HepG2 (cell line): ENCODE measurements around the gene CMTM5. TPM values are rescaled to one million over a fixed set of nuclear protein-coding genes. Genes with fewer than 3 reads are reported as not detected.
"Not testable (repeated sequence)": the region's sequence is repeated elsewhere in the genome, so short reads cannot be mapped to it uniquely, and the experiment has no call there.

Experiments used
- ATAC-seq: fragments of 200-7000 bp; cut with Tn5 transposase; 3 replicates; pipeline ENCODE4 v1.9.1; 2020; ENCODE audit warnings: mild to moderate bottlenecking, moderate library complexity
- BruUV-seq: library from RNA; stranded (reverse); fragments of 400-500 nt; replicated peaks from 2 replicates; lab custom pipeline; 2021; lab: Mats Ljungman, UMichigan
- CTCF ChIA-PET: fragments of 300-600 bp; formaldehyde crosslinking; extraction: SDS; loops from one replicate; lab custom pipeline; 2021; ENCODE audit warnings: low total read pairs, inconsistent platforms, low intra/inter-chr PET ratio; lab: Yijun Ruan, JAX
- POLR2A ChIA-PET: fragments of 350-600 bp; sonication (Branson Sonifier 250); formaldehyde crosslinking; loops from one replicate; lab custom pipeline; 2020; ENCODE audit warnings: antibody characterized with exemption, inconsistent platforms; lab: Yijun Ruan, JAX
- DNase-seq: peaks from one replicate; pipeline ENCODE4 v3.0.0-alpha.2; 2015; ENCODE audit warnings: low spot score
- FAIRE-seq: peaks from 3 replicates; lab custom pipeline; 2011; peaks lifted over from hg19 to GRCh38; lab: Jason Lieb, UNC
- H2AFZ ChIP-seq: one replicate; pipeline ENCODE4 v1.6.1; 2011; ENCODE audit warnings: low read length, inconsistent platforms
- H3K27ac ChIP-seq: fragments of 300-600 bp; 3 replicates; pipeline ENCODE4 v1.8.0; 2011; ENCODE audit warnings: mixed run types, mild to moderate bottlenecking, mixed read lengths, low read length, inconsistent platforms; ENCODE audit not compliant: insufficient read depth; ENCODE audit errors: extremely low read length
- H3K27me3 ChIP-seq, 2 experiments: fragments of 200-600 bp in 1 of 2; 2 replicates in 1 of 2; 3 replicates in 1 of 2; pipeline versions ENCODE4 v1.6.0 to v1.8.0; 2011; ENCODE audit warnings: low read length in 2 of 2, mild to moderate bottlenecking in 2 of 2, moderate library complexity in 2 of 2, inconsistent platforms in 1 of 2; ENCODE audit not compliant: insufficient read depth in 2 of 2, control insufficient read depth in 1 of 2
- H3K36me3 ChIP-seq, 2 experiments: fragments of 200-600 bp in 1 of 2; replicated peaks in 1 of 2; 2 replicates in 1 of 2; 3 replicates in 1 of 2; pipeline versions ENCODE4 v1.5.1 to v1.8.0; 2011; ENCODE audit warnings: low read length in 2 of 2, inconsistent platforms in 1 of 2; ENCODE audit not compliant: insufficient read depth in 2 of 2, control insufficient read depth in 1 of 2
- H3K4me1 ChIP-seq: 2 replicates; pipeline ENCODE4 v1.5.1; 2012; ENCODE audit warnings: low read length, inconsistent platforms; ENCODE audit not compliant: insufficient read depth
- H3K4me2 ChIP-seq: 2 replicates; pipeline ENCODE4 v1.6.0; 2011; ENCODE audit warnings: low read depth, low read length, inconsistent platforms
- H3K4me3 ChIP-seq, 3 experiments: fragments of 200-600 bp in 1 of 3; sonication (generic), shearing (Covaris generic) in 1 of 3; replicated peaks in 1 of 3; 2 replicates each; pipeline ENCODE4 v1.5.1; 2011 to 2016; ENCODE audit warnings: low read length in 3 of 3, inconsistent platforms in 2 of 3, low read depth in 2 of 3, mild to moderate bottlenecking in 2 of 3, control low read depth in 1 of 3, mixed read lengths in 1 of 3; ENCODE audit not compliant: insufficient read depth in 1 of 3
- H3K79me2 ChIP-seq: one replicate; pipeline ENCODE4 v1.6.1; 2011; ENCODE audit warnings: low read length, inconsistent platforms; ENCODE audit not compliant: insufficient read depth
- H3K9ac ChIP-seq: 2 replicates; pipeline ENCODE4 v1.6.0; 2011; ENCODE audit warnings: mild to moderate bottlenecking, low read depth, low read length, inconsistent platforms; ENCODE audit not compliant: insufficient read depth
- H3K9me3 ChIP-seq: 2 replicates; pipeline ENCODE4 v1.5.1; 2012; ENCODE audit warnings: mild to moderate bottlenecking, low read length
- H4K20me1 ChIP-seq: 2 replicates; pipeline ENCODE4 v1.6.0; 2011; ENCODE audit warnings: inconsistent platforms, mild to moderate bottlenecking, low read length, moderate library complexity; ENCODE audit not compliant: insufficient read depth
- CCDC6 ChIP-seq: sonication (generic); formaldehyde crosslinking; IDR thresholded peaks from 2 replicates; pipeline ENCODE4 v1.8.1; 2022; ENCODE audit warnings: mild to moderate bottlenecking, missing genetic modification reagents, moderate library complexity
- CENPX ChIP-seq: sonication (generic); formaldehyde crosslinking; IDR thresholded peaks from 2 replicates; pipeline ENCODE4 v1.9.0; 2021; ENCODE audit warnings: mild to moderate bottlenecking, missing genetic modification reagents, moderate library complexity
- CREB1 ChIP-seq, 2 experiments: fragments of 450-650 bp in 1 of 2; IDR thresholded peaks; 2 replicates each; pipeline ENCODE4 v1.6.1; 2016 to 2017; ENCODE audit warnings: control low read depth in 1 of 2, mild to moderate bottlenecking in 1 of 2, missing compliant biosample characterization in 1 of 2, missing genetic modification characterization in 1 of 2
- HOXD1 ChIP-seq: sonication (generic); formaldehyde crosslinking; IDR thresholded peaks from 2 replicates; pipeline ENCODE4 v1.5.0; 2020; ENCODE audit warnings: missing genetic modification reagents
- POLR2AphosphoS5 ChIP-seq: IDR thresholded peaks from 2 replicates; pipeline ENCODE4 v1.6.1; 2012; ENCODE audit warnings: low read depth, low read length
- SCMH1 ChIP-seq: sonication (generic); formaldehyde crosslinking; IDR thresholded peaks from 2 replicates; pipeline ENCODE4 v1.9.0; 2021; ENCODE audit warnings: missing genetic modification reagents, mild to moderate bottlenecking, borderline replicate concordance
- ZFAT ChIP-seq: sonication (generic); formaldehyde crosslinking; conservative IDR thresholded peaks from 2 replicates; pipeline ENCODE4 v1.8.1; 2023; ENCODE audit warnings: missing genetic modification reagents, inconsistent platforms
- ZNF251 ChIP-seq: sonication (generic); formaldehyde crosslinking; IDR thresholded peaks from 2 replicates; pipeline ENCODE4 v1.9.0; 2021; ENCODE audit warnings: mild to moderate bottlenecking, missing genetic modification reagents
- ZNF589 ChIP-seq: sonication (generic); formaldehyde crosslinking; conservative IDR thresholded peaks from 2 replicates; pipeline ENCODE4 v1.8.0; 2022; ENCODE audit warnings: mild to moderate bottlenecking, moderate library complexity, missing genetic modification reagents
- ZNF629 ChIP-seq: sonication (generic); formaldehyde crosslinking; conservative IDR thresholded peaks from 2 replicates; pipeline ENCODE4 v1.5.0; 2020; ENCODE audit warnings: missing genetic modification reagents
- ZNF768 ChIP-seq: sonication (generic); formaldehyde crosslinking; IDR thresholded peaks from 2 replicates; pipeline ENCODE4 v1.4.0; 2020; ENCODE audit warnings: missing genetic modification reagents
- ZNF839 ChIP-seq: sonication (generic); formaldehyde crosslinking; IDR thresholded peaks from 2 replicates; pipeline ENCODE4 v1.4.0; 2020; ENCODE audit warnings: missing genetic modification reagents, mild to moderate bottlenecking, borderline replicate concordance
- WGBS: methylation state at CpG from one replicate; pipeline ENCODE4 v1.1.6; 2017; ENCODE audit warnings: low lambda C conversion rate; 5-methylcytosine and 5-hydroxymethylcytosine counted together
- in situ Hi-C: cut with HindIII; loops from 2 replicates; pipeline ENCODE4 v1.10.0; 2017; ENCODE audit warnings: low pct_unique_long_range_greater_than_20kb; ENCODE audit not compliant: extremely low pct_ligation_motif_present
- intact Hi-C: fragments of 100-400 bp; cut with micrococcal nuclease; formaldehyde crosslinking; loops from one replicate; pipeline ENCODE4 v1.10.0; 2022; ENCODE audit not compliant: unreplicated experiment
- polyA plus RNA-seq, 8 experiments: library from polyadenylated mRNA; depleted of rRNA in 3 of 8; stranded (reverse) in 7 of 8; unstranded in 1 of 8; fragments of >200 nt; fragmentation: Illumina TruSeq in 4 of 8; extraction: Trizol in 4 of 8; gene quantifications; 2 replicates each; pipeline versions ENCODE4 v1.2.1 to v1.2.3, GENCODE V29; 2011 to 2016; ENCODE audit warnings: low read depth in 4 of 8, missing spikeins in 1 of 8, mixed read lengths in 1 of 8; ENCODE audit not compliant: insufficient read depth in 1 of 8
- total RNA-seq, 5 experiments: library from RNA; depleted of rRNA; stranded (reverse); fragments of >200 nt; fragmentation: Illumina TruSeq; extraction: Trizol; gene quantifications; 2 replicates each; pipeline ENCODE4 v1.2.3, GENCODE V29; 2016; ENCODE audit warnings: low read depth in 1 of 5
- TF ChIP-seq, protein P1 (sequence below): sonication (generic); formaldehyde crosslinking; IDR thresholded peaks from 2 replicates; pipeline ENCODE4 v1.8.1; 2023; ENCODE audit warnings: missing genetic modification reagents, mild to moderate bottlenecking, borderline replicate concordance

CMTM5 gene
- total and polyA plus RNA-seq, 2 of the 13 experiments (the other 11 are each of a cell fraction or from before 2014, with no cell fraction given): not detected

DNA sequence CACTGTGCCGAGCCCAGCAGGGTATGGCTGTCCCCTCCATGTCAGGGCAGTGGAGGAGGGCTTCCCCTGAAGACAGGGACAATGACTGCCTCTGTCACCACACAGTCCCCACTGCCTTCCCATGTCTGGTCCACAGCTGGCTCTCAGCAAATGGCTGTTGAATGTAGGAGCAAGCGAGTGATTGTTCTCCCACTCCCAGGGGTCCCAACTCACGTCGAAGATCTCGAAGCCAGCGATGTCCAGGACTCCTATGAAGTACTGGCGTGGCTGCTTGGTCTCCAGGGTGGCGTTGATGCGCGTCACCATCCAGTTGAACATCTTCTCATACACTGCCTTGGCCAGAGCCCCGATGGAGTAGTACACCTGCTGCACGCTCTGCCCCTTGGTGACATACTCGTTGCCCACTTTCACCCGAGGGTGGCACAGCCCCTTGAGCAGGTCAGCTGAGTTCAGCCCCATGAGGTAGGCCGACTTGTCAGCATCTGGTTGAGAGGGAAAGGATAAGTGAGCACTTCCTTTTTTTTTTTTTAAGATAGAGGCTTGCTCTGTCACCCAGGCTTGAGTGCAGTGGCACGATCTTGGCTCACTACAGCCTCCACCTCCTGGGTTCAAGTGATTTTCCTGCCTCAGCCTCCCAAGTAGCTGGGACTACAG lies 23.8 kb downstream of the CMTM5 start:
- FAIRE-seq, POLR2A ChIA-PET, H3K4me3 ChIP-seq, CTCF ChIA-PET, H3K4me2 ChIP-seq, H2AFZ ChIP-seq, DNase-seq, H3K9me3 ChIP-seq, H4K20me1 ChIP-seq, H3K9ac ChIP-seq, BruUV-seq, H3K27ac ChIP-seq, H3K79me2 ChIP-seq, in situ Hi-C loops, H3K36me3 ChIP-seq, H3K4me1 ChIP-seq, ATAC-seq, intact Hi-C loops: not testable (repeated sequence)
- TF ChIP-seq ZNF251 (CRISPR knock-in tag) (0 out of 2 replicates have a peak, but pooled peaks have one; percentile 39), HOXD1 (CRISPR knock-in tag) (0 out of 2 replicates have a peak, but pooled peaks have one; percentile 14)
- WGBS: 14% methylated on average over 16 of the region's 16 CpGs
- H3K27me3 ChIP-seq: peaks cover 38 to 87% of the 10 kb centered on the region in 2 experiments; a peak in 4 of 5 replicates

DNA sequence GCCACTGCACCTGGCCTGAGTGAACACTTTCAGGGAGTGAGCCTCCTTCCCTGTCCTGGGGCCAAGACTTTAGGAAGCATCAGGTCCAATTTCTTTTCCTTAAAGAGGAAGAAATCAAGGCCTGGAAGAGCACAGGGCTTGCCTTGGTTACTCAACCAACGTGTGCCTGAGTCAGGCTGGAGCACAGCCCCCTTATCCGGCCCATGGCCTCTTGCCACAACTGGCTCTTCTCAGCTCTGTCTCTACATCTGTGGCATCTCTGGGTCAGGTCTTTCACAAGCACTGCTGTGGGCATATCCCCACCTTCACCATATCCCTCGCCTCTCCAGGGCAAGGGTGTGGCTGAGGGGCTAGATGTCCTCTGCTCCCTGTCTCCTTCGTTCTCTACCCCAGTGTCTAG lies 24.4 kb downstream of the CMTM5 start:
- 20% methylated on average over 4 of the region's 4 CpGs for WGBS
- DNase-seq (no peak), ATAC-seq (no peak), FAIRE-seq (no peak)
- Histone ChIP-seq H3K4me2 (no peak overlapping the region), H3K27ac (no peak overlapping the region), H3K36me3 (no peaks in the 10 kb centered on the region), H2AFZ (no peak overlapping the region), H3K27me3 (peaks cover 41 to 90% of the 10 kb centered on the region in 2 experiments; a peak in 4 of 5 replicates), H4K20me1 (no peaks in the 10 kb centered on the region), H3K79me2 (no peaks in the 10 kb centered on the region), H3K4me1 (no peaks in the 10 kb centered on the region), H3K4me3 (no peak overlapping the region), H3K9me3 (no peaks in the 10 kb centered on the region), H3K9ac (no peak overlapping the region)
- POLR2A ChIA-PET: no interaction called here
- intact Hi-C loops: no loop called here
- no TSS peak for BruUV-seq
- CTCF ChIA-PET: no interaction called here
- in situ Hi-C loops: no loop called here
- TF ChIP-seq, protein P1, sequence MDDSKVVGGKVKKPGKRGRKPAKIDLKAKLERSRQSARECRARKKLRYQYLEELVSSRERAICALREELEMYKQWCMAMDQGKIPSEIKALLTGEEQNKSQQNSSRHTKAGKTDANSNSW (CRISPR knock-in tag): no peak
- no peak for TF ChIP-seq POLR2AphosphoS5
- TF ChIP-seq SCMH1 (CRISPR knock-in tag): no peak
- no peak for TF ChIP-seq CENPX
- no peak for TF ChIP-seq CREB1 (IDR thresholded peaks at IDR 0.05)
- TF ChIP-seq CREB1 (CRISPR knock-in tag; IDR thresholded peaks at IDR 0.05): no peak
- no peak for TF ChIP-seq ZNF629 (CRISPR knock-in tag)
- no peak for TF ChIP-seq CCDC6 (CRISPR knock-in tag)
- 0 out of 2 replicates have a peak, but pooled peaks have one; percentile 13 for TF ChIP-seq ZNF839 (CRISPR knock-in tag)
- no peak for TF ChIP-seq ZNF589 (CRISPR knock-in tag)
- no peak for TF ChIP-seq ZFAT (CRISPR knock-in tag)
- TF ChIP-seq ZNF768 (CRISPR knock-in tag): no peak
